A549 (cell line): ENCODE measurements around the gene PLEKHA6.
A peak's percentile ranks its signal among the peaks of the same experiment; 100 is the strongest.

Source experiments
- CTCF ChIP-seq: fragments of >200 bp; sonication (Bioruptor Twin); formaldehyde crosslinking; IDR thresholded peaks from 3 replicates; pipeline ENCODE4 v1.5.1; 2016
- RCOR1 ChIP-seq: fragments of 150-350 bp; IDR thresholded peaks from 2 replicates; pipeline ENCODE4 v1.6.1; 2014; ENCODE audit warnings: antibody characterized with exemption, low read length, low read depth
- SMC3 ChIP-seq: fragments of >200 bp; sonication (Bioruptor Twin); formaldehyde crosslinking; IDR thresholded peaks from 3 replicates; pipeline ENCODE4 v1.6.1; 2018; ENCODE audit warnings: inconsistent platforms
- TF ChIP-seq, protein P1 (sequence below): fragments of >200 bp; sonication (Bioruptor Twin); formaldehyde crosslinking; IDR thresholded peaks from 3 replicates; pipeline ENCODE4 v1.6.1; 2016
- TF ChIP-seq, protein P2 (sequence below): fragments of 250-450 bp; sonication (Bioruptor Pico); IDR thresholded peaks from 2 replicates; pipeline ENCODE4 v1.5.0; 2020; ENCODE audit warnings: low read depth, mild to moderate bottlenecking, moderate library complexity

DNA sequence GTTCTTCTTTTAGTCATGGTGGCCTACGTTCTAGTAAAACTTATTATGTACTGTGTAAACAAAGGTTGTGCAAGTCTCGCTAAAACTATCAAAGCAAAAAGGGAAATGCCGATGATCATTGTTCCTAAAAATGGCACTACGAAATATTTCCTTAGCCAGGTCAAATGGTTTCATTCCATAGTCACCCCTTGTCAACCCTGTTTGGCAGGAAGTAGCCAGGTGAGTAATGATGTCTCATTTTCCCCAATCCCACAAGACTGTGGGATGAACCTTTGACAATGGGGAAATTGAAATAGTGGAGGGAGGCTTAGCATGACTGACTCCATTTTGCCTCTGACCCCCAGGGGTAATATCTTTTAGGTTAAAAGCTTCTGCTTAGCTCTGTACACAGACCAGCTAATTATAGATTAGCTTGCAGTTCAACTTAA is 188.0 kb downstream of the PLEKHA6 start:
- TF ChIP-seq CTCF (no peak), RCOR1 (no peak), SMC3 (no peak)
- TF ChIP-seq, protein P1, sequence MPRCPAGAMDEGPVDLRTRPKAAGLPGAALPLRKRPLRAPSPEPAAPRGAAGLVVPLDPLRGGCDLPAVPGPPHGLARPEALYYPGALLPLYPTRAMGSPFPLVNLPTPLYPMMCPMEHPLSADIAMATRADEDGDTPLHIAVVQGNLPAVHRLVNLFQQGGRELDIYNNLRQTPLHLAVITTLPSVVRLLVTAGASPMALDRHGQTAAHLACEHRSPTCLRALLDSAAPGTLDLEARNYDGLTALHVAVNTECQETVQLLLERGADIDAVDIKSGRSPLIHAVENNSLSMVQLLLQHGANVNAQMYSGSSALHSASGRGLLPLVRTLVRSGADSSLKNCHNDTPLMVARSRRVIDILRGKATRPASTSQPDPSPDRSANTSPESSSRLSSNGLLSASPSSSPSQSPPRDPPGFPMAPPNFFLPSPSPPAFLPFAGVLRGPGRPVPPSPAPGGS = no peak
- TF ChIP-seq, protein P2, sequence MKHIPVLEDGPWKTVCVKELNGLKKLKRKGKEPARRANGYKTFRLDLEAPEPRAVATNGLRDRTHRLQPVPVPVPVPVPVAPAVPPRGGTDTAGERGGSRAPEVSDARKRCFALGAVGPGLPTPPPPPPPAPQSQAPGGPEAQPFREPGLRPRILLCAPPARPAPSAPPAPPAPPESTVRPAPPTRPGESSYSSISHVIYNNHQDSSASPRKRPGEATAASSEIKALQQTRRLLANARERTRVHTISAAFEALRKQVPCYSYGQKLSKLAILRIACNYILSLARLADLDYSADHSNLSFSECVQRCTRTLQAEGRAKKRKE (CRISPR knock-in tag) = peak; percentile 100
